GM23338 (cell line): ENCODE results near the gene PP2D1. TPM values are rescaled to one million over a fixed set of nuclear protein-coding genes. Genes with fewer than 3 reads are reported as not detected.

ENCODE experiments used
- CREB1 ChIP-seq: fragments of 250-450 bp; sonication (Bioruptor Pico); IDR thresholded peaks from 2 replicates; pipeline ENCODE4 v1.5.0; 2020; ENCODE audit warnings: low read depth, mild to moderate bottlenecking, moderate library complexity
- ETS1 ChIP-seq: IDR thresholded peaks from 2 replicates; pipeline ENCODE4 v1.6.1; 2016; ENCODE audit warnings: antibody characterized with exemption
- JUNB ChIP-seq: IDR thresholded peaks from one replicate; pipeline ENCODE4 v1.6.1; 2016; ENCODE audit warnings: antibody characterized with exemption; ENCODE audit not compliant: unreplicated experiment
- REST ChIP-seq: IDR thresholded peaks from one replicate; pipeline ENCODE4 v1.6.1; 2018; ENCODE audit warnings: antibody characterized with exemption; ENCODE audit not compliant: unreplicated experiment
- ZNF331 ChIP-seq: fragments of 250-450 bp; sonication (Bioruptor Pico); IDR thresholded peaks from 2 replicates; pipeline ENCODE4 v1.5.0; 2020; ENCODE audit warnings: low read depth, mild to moderate bottlenecking, moderate library complexity
- ZNF462 ChIP-seq: fragments of 250-450 bp; sonication (Bioruptor Pico); IDR thresholded peaks from 2 replicates; pipeline ENCODE4 v1.5.0; 2020; ENCODE audit warnings: mild to moderate bottlenecking, moderate library complexity
- polyA plus RNA-seq: library from polyadenylated mRNA; unstranded; fragments of >200 nt; fragmentation: Nextera tagmentation; extraction: Ambion mirVana; gene quantifications from 2 replicates; pipeline ENCODE4 v1.2.1, GENCODE V29; 2016
- total RNA-seq: library from RNA; depleted of rRNA; stranded (reverse); fragments of >200 nt; shearing (Covaris generic); gene quantifications from 2 replicates; pipeline ENCODE4 v1.2.3, GENCODE V29; 2014

Gene PP2D1
- total and polyA plus RNA-seq, 2 experiments from 2014 or later = 0.40 TPM; not detected in 1

- no peak for TF ChIP-seq ZNF462
- TF ChIP-seq CREB1 = no peak
- TF ChIP-seq ZNF331 (CRISPR knock-in tag) = no peak
- TF ChIP-seq JUNB = no peak
- TF ChIP-seq ETS1 = no peak
- no peak for TF ChIP-seq REST
Observed at GRCh38 chr3:20008646-20009045, 3.4 kb downstream of the PP2D1 start (continued).
